Measurements from ENCODE around the gene PPP1R16B. TPM values are rescaled to one million over a fixed set of nuclear protein-coding genes. Genes with fewer than 3 reads are reported as not detected.

Gene PPP1R16B
- total RNA-seq, 4 donors from 2014 or later, result 0.72 to 3.0 (median 1.4) TPM

GRCh38 chr20:38764567-38765318 is 40.8 kb upstream of the PPP1R16B start:
- 53 to 62% methylated on average over 11 of the region's 11 CpGs for WGBS, 2 donors
- TF ChIP-seq POLR2A (IDR thresholded peaks at IDR 0.05) (no peak), CTCF (IDR thresholded peaks at IDR 0.05) (no peak)
- DNase-seq (ENCODE audit: low spot score in 2 of 2), result peak; percentile 18 to 58
- H3K4me3 ChIP-seq (ENCODE audit: low read depth, poor library complexity, severe bottlenecking), result no peak overlapping the region
- intact Hi-C loops (cut with DNase I; ENCODE audit: low total_unique reads), result no loop called here

GRCh38 chr20:38766071-38766470 is 39.4 kb upstream of the PPP1R16B start:
- DNase-seq (ENCODE audit: low spot score in 2 of 2), result no peak
- TF ChIP-seq POLR2A (IDR thresholded peaks at IDR 0.05), result no peak
- TF ChIP-seq CTCF (IDR thresholded peaks at IDR 0.05), result no peak
- H3K4me3 ChIP-seq (ENCODE audit: low read depth, poor library complexity, severe bottlenecking), result no peak overlapping the region
- intact Hi-C loops (cut with DNase I; ENCODE audit: low total_unique reads), result no loop called here
- 80 to 86% methylated on average over 4 of the region's 4 CpGs for WGBS, 2 donors

GRCh38 chr20:38769376-38770295 is 35.9 kb upstream of the PPP1R16B start:
- peak in 1 of 2 donors; percentile 71 for DNase-seq (ENCODE audit: low spot score in 2 of 2)
- intact Hi-C loops (cut with DNase I; ENCODE audit: low total_unique reads), result no loop called here
- TF ChIP-seq CTCF (IDR thresholded peaks at IDR 0.05), result no peak
- no peak for TF ChIP-seq POLR2A (IDR thresholded peaks at IDR 0.05)
- 91 to 92% methylated on average over 13 of the region's 13 CpGs for WGBS, 2 donors
- H3K4me3 ChIP-seq (ENCODE audit: low read depth, poor library complexity, severe bottlenecking), result no peak overlapping the region

- intact Hi-C loops (cut with DNase I; ENCODE audit: low total_unique reads), result no loop called here
- peak in 1 of 2 donors; percentile 32 for DNase-seq (ENCODE audit: low spot score in 2 of 2)
- WGBS, 2 donors, result 82 to 90% methylated on average over 3 of the region's 3 CpGs
- TF ChIP-seq CTCF (IDR thresholded peaks at IDR 0.05) (no peak), POLR2A (IDR thresholded peaks at IDR 0.05) (no peak)
- no peak overlapping the region for H3K4me3 ChIP-seq (ENCODE audit: low read depth, poor library complexity, severe bottlenecking)
These were observed 35.0 kb upstream of the PPP1R16B start for GRCh38 chr20:38770546-38770945.

- no peak overlapping the region for H3K4me3 ChIP-seq (ENCODE audit: low read depth, poor library complexity, severe bottlenecking)
- 82 to 89% methylated on average over 7 of the region's 7 CpGs for WGBS, 2 donors
- intact Hi-C loops (cut with DNase I; ENCODE audit: low total_unique reads), result no loop called here
- DNase-seq (ENCODE audit: low spot score in 2 of 2), result no peak
- TF ChIP-seq CTCF (IDR thresholded peaks at IDR 0.05), result no peak
- TF ChIP-seq POLR2A (IDR thresholded peaks at IDR 0.05), result no peak
These were observed 34.5 kb upstream of the PPP1R16B start for GRCh38 chr20:38770970-38771369.
